Activated naive CD4-positive, alpha-beta T cell treated with anti-CD3 and anti-CD28 coated beads for 36 hours (primary cell): Measurements from ENCODE around the gene C19orf53. TPM values are rescaled to one million over a fixed set of nuclear protein-coding genes. Genes with fewer than 3 reads are reported as not detected.
"Not testable (repeated sequence)": the region's sequence is repeated elsewhere in the genome, so short reads cannot be mapped to it uniquely, and the experiment has no call there.

Experiments used
- CTCF ChIA-PET: fragments of 350-600 bp; sonication (Branson Sonifier 250); formaldehyde crosslinking; loops from one replicate; lab custom pipeline; 2021; ENCODE audit warnings: antibody characterized with exemption; lab: Charles Lee
- DNase-seq: peaks from one replicate; pipeline ENCODE4 v3.0.0-alpha.2; 2020
- H3K27ac Mint-ChIP-seq: one replicate; pipeline ENCODE4 v1.8.0; 2021; ENCODE audit warnings: mild to moderate bottlenecking, mixed read lengths
- H3K27me3 Mint-ChIP-seq: one replicate; pipeline ENCODE4 v1.8.0; 2021; ENCODE audit warnings: low read depth, mixed read lengths
- H3K36me3 Mint-ChIP-seq: one replicate; pipeline ENCODE4 v1.8.0; 2021; ENCODE audit warnings: low read depth, mixed read lengths
- H3K4me1 Mint-ChIP-seq: one replicate; pipeline ENCODE4 v1.8.0; 2021; ENCODE audit warnings: low read depth, mixed read lengths
- H3K4me3 Mint-ChIP-seq: one replicate; pipeline ENCODE4 v1.8.0; 2021; ENCODE audit warnings: mild to moderate bottlenecking, moderate library complexity, mixed read lengths
- H3K9me3 Mint-ChIP-seq: one replicate; pipeline ENCODE4 v1.8.0; 2021; ENCODE audit warnings: mixed read lengths
- intact Hi-C: fragments of 100-400 bp; cut with micrococcal nuclease; formaldehyde crosslinking; loops from one replicate; pipeline ENCODE4 v1.15.1; 2023
- total RNA-seq, 2 experiments: library from RNA; stranded (reverse); gene quantifications; one replicate each; pipeline ENCODE4 v1.2.3, GENCODE V29; 2021

The C19orf53 gene
- total RNA-seq, 2 experiments from 2014 or later = 116 to 132 TPM

DNA sequence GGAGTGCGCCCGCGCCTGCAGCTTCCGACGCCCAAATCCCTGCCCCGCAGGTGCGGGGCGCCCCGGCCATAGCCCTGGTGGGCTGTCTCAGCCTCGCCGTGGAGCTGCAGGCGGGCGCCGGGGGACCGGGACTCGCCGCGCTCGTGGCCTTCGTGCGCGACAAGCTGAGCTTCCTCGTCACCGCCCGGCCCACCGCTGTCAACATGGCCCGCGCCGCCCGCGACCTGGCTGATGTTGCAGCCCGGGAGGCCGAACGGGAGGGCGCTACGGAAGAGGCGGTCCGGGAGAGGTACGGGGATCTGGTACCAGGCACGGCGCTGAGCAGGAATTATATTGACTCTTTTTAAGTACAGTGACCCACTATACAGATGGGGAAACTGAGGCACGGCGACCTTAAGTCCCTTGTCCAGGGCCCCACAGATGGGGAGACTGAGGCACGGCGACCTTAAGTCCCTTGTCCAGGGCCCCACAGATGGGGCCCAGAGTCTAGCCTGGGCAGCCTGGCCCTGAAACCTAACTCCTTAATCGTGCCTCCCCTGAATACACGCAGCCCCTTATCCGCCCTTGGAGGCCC, 9.3 kb upstream of the C19orf53 start:
- intact Hi-C loops = no loop called here
- H3K27me3 Mint-ChIP-seq = no peaks in the 10 kb centered on the region
- H3K27ac Mint-ChIP-seq = no peak overlapping the region
- peak overlapping the region; percentile 79 for H3K4me3 Mint-ChIP-seq
- CTCF ChIA-PET = interaction anchor here (0.8 kb wide), 2 partner anchors 75 to 97 kb away, joined by 3 read pairs; no protein-coding TSS in a partner anchor
- H3K9me3 Mint-ChIP-seq = no peaks in the 10 kb centered on the region
- peak; percentile 47 for DNase-seq
- H3K4me1 Mint-ChIP-seq = peaks cover 9% of the 10 kb centered on the region
- H3K36me3 Mint-ChIP-seq = peaks cover 12% of the 10 kb centered on the region

DNA sequence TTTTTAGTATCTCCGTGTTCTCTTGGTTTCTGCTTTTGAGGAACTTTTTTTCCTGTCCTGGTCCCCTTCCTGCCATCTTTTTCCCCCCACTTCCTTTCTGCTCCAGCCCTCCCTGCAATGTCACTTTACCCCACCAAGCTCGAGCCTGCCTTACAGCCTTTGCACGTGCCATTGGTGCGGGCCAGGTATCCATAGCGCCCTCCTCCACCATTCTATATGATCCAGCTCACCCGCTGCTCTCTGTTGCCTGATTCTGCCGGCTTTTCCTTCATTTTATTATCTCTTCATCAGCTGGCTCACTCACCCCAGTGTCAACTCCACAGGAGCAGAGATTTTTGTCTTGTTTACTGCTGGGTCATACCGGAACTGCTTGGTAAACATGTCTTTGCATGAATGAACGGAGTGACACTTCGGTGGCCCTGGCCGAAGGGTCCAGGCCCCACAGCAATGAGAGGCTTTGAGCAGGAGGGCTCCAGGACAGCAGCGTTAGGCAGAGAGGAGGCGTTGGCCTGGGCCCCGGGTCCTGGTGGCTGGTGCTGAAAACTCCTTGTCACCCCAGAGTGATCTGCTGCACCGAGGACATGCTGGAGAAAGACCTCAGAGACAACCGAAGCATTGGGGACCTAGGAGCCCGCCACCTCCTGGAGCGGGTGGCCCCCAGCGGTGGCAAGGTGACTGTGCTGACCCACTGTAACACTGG, 8.7 kb upstream of the C19orf53 start:
- H3K27me3 Mint-ChIP-seq = no peaks in the 10 kb centered on the region
- peak overlapping the region; percentile 79 for H3K4me3 Mint-ChIP-seq
- no peak for DNase-seq
- intact Hi-C loops = no loop called here
- H3K27ac Mint-ChIP-seq = no peak overlapping the region
- H3K36me3 Mint-ChIP-seq = peaks cover 14% of the 10 kb centered on the region
- peaks cover 9% of the 10 kb centered on the region for H3K4me1 Mint-ChIP-seq
- H3K9me3 Mint-ChIP-seq = no peaks in the 10 kb centered on the region
- CTCF ChIA-PET = interaction anchor here (0.5 kb wide), 1 partner anchor 275 kb away, joined by 3 read pairs; no protein-coding TSS in a partner anchor

DNA sequence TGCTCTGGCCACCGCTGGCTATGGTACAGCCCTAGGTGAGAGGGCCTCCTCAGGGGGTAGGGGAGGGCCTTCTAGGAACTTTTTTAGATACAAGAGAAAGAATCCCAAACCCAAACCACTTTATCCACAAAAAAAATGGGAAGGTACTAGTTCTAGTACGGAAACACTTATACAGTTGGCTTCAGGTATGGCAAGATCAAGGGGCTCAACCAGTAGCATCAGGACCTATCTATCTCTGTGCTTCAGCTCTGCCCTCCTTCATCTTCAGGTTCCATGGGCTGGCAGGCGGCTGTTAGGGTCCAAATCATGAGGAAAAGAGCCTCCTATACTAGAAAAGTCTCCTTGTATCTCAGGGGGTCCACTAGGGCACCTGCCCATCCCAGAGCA, 8.2 kb upstream of the C19orf53 start:
- Mint-ChIP-seq H3K27me3 (no peaks in the 10 kb centered on the region), H3K4me1 (peaks cover 9% of the 10 kb centered on the region), H3K36me3 (peaks cover 14% of the 10 kb centered on the region), H3K4me3 (no peak overlapping the region), H3K27ac (no peak overlapping the region), H3K9me3 (no peaks in the 10 kb centered on the region)
- intact Hi-C loops = no loop called here
- DNase-seq = no peak
- CTCF ChIA-PET = interaction anchor here (0.5 kb wide), 1 partner anchor 275 kb away, joined by 3 read pairs; no protein-coding TSS in a partner anchor

DNA sequence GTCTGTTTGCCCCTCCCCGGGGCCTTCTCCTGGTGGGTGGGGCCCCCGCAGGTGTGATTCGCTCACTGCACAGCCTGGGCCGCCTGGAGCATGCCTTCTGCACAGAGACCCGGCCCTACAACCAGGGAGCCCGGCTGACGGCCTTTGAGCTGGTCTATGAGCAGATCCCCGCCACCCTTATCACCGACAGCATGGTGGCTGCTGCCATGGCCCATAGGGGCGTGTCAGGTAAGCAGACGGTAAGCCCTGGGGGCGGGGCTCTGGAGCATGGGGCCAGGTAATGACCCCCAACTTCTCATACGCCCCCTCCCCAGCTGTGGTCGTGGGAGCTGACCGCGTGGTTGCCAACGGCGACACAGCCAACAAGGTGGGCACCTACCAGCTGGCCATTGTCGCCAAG, 5.7 kb upstream of the C19orf53 start:
- H3K4me1 Mint-ChIP-seq = peaks cover 9% of the 10 kb centered on the region
- H3K27me3 Mint-ChIP-seq = no peaks in the 10 kb centered on the region
- intact Hi-C loops = no loop called here
- H3K27ac Mint-ChIP-seq = no peak overlapping the region
- CTCF ChIA-PET = no interaction called here
- DNase-seq = no peak
- no peaks in the 10 kb centered on the region for H3K9me3 Mint-ChIP-seq
- H3K36me3 Mint-ChIP-seq = peaks cover 9% of the 10 kb centered on the region
- H3K4me3 Mint-ChIP-seq = no peak overlapping the region

DNA sequence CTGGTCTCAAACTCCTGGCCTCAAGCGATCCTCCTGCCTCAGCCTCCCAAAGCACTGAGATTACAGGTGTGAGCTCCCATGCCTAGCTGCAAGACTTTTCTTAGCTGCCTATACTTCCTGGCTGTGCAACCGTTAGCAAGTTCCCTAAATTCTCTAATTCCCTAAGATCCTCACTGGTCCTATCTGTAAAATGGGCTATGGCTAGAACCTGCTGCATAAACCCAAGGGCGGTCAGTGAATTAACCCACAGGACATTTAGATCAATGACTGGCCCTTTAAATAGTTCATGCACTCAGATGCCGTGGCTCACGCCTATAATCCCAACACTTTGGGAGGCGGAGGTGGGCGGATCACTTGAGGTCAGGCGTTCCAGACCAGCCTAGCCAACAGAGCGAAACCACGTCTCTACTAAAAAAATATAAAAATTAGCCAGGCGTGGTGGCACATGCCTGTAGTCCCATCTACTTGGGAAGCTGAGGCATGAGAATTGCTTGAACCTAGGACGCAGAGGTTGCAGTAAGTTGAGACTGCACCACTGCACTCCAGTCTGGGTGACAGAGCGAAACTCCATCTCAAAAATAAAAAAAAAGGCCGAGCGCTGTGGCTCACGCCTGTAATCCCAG, 4.1 kb upstream of the C19orf53 start:
- DNase-seq = no peak
- H3K9me3 Mint-ChIP-seq = no peaks in the 10 kb centered on the region
- H3K4me1 Mint-ChIP-seq = peaks cover 11% of the 10 kb centered on the region
- CTCF ChIA-PET = interaction anchor here (0.6 kb wide), 2 partner anchors 140 to 808 kb away, joined by 3 to 7 read pairs; no protein-coding TSS in a partner anchor
- peaks cover 13% of the 10 kb centered on the region for H3K36me3 Mint-ChIP-seq
- H3K27me3 Mint-ChIP-seq = no peaks in the 10 kb centered on the region
- no peak overlapping the region for H3K27ac Mint-ChIP-seq
- no peak overlapping the region for H3K4me3 Mint-ChIP-seq
- intact Hi-C loops = no loop called here

DNA sequence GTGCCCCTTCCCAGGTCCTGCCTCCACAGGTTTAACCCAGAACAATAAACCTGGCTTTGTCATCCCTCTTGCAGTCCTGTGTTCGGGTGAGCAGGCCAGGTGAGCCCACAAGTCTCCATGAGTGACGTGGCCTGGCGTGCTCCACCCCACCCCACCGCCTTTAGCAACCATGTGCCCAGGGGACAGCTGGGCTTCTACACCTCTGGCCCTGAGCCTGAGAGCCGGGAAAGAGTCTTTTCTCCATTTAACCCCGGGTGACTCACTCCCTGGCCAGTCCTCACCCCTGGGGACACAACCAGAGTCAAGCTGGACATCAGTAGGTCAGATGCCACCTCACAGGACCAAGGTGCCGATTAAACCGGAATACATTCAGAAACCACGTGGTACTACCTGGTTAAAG, 4.1 kb downstream of the C19orf53 start:
- H3K27ac Mint-ChIP-seq = no peak overlapping the region
- no peak overlapping the region for H3K4me3 Mint-ChIP-seq
- peaks cover 39% of the 10 kb centered on the region for H3K4me1 Mint-ChIP-seq
- H3K27me3 Mint-ChIP-seq = no peaks in the 10 kb centered on the region
- H3K36me3 Mint-ChIP-seq = peaks cover 29% of the 10 kb centered on the region
- no peak for DNase-seq
- intact Hi-C loops = no loop called here
- CTCF ChIA-PET = interaction anchor here (1.9 kb wide), 1 partner anchor 84 kb away, joined by 16 read pairs; no protein-coding TSS in a partner anchor
- no peaks in the 10 kb centered on the region for H3K9me3 Mint-ChIP-seq

DNA sequence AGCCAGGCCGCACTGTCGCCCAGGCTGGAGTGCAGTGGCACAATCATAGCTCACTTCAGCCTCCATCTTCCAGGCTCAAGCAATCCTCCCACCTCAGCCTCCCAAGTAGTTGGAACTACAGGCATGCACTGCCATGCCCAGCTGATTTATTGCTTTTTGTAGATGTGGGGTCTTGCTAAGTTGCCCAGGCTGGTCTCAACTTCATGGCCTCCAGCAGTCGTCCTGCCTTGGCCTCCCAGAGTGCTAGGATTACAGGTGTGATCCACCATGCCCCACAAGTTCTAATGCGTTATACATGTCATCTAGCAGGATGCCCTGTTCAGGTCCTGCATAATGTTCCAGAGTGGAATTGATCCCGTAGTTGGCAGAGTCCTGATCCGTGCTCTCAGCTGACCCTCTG, 4.6 kb downstream of the C19orf53 start:
- peak overlapping the region; percentile 31 for H3K27ac Mint-ChIP-seq
- no peaks in the 10 kb centered on the region for H3K27me3 Mint-ChIP-seq
- no peaks in the 10 kb centered on the region for H3K9me3 Mint-ChIP-seq
- intact Hi-C loops = no loop called here
- peaks cover 43% of the 10 kb centered on the region for H3K4me1 Mint-ChIP-seq
- no peak overlapping the region for H3K4me3 Mint-ChIP-seq
- CTCF ChIA-PET = interaction anchor here (3.1 kb wide), 1 partner anchor 84 kb away, joined by 17 read pairs; no protein-coding TSS in a partner anchor
- no peak for DNase-seq
- H3K36me3 Mint-ChIP-seq = peaks cover 29% of the 10 kb centered on the region

DNA sequence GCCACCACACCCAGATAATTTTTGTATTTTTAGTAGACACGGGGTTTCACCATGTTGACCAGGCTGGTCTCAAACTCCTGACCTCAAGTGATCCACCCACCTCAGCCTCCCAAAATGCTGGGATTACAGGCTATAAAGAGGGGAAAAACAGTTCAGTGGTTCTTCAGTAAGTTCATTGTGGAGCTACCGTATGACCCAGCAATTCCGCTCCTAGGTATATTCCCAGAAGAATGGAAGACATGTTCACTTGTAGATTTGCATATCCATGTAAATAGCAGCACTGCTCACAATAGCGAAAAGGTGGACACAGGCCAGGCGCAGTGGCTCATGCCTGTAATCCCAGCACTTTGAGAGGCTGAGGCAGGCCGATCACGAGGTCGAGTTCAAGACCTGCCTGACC, 5.5 kb downstream of the C19orf53 start:
- peaks cover 24% of the 10 kb centered on the region for H3K36me3 Mint-ChIP-seq
- CTCF ChIA-PET = interaction anchor here (0.6 to 3.1 kb wide), 3 partner anchors 9 to 83 kb away, joined by 3 to 17 read pairs (median 4); no protein-coding TSS in a partner anchor
- intact Hi-C loops, DNase-seq, H3K27me3 Mint-ChIP-seq, H3K9me3 Mint-ChIP-seq, H3K27ac Mint-ChIP-seq, H3K4me3 Mint-ChIP-seq: not testable (repeated sequence)
- peaks cover 44% of the 10 kb centered on the region for H3K4me1 Mint-ChIP-seq

DNA sequence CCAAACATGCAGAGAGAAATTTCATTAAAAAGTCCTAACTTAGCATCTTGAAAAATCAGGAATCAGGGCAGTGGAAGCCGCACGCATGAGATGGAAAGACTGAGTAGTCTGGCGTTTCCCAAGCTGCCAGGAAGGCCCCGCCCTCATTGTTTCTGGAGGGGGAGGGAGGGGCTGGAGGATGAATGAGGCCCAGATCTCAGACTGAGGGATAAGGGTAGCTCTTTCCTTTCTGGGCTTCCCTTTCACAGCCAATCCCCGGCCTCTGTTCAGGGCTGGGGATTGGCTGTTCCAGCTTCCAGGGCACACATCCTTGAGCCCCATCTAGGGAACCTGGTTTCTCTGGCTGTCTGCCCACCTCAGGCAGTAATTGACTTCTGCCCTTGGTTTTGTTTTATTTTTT, 7.3 kb downstream of the C19orf53 start:
- H3K27me3 Mint-ChIP-seq = no peaks in the 10 kb centered on the region
- intact Hi-C loops = no loop called here
- peak overlapping the region; percentile 48 for H3K27ac Mint-ChIP-seq
- H3K4me1 Mint-ChIP-seq = peaks cover 40% of the 10 kb centered on the region
- no peak overlapping the region for H3K4me3 Mint-ChIP-seq
- CTCF ChIA-PET = interaction anchor here (0.6 to 3.1 kb wide), 2 partner anchors 81 to 653 kb away, joined by 7 to 17 read pairs; no protein-coding TSS in a partner anchor
- H3K9me3 Mint-ChIP-seq = no peaks in the 10 kb centered on the region
- peak; percentile 66 for DNase-seq
- H3K36me3 Mint-ChIP-seq = peaks cover 13% of the 10 kb centered on the region

DNA sequence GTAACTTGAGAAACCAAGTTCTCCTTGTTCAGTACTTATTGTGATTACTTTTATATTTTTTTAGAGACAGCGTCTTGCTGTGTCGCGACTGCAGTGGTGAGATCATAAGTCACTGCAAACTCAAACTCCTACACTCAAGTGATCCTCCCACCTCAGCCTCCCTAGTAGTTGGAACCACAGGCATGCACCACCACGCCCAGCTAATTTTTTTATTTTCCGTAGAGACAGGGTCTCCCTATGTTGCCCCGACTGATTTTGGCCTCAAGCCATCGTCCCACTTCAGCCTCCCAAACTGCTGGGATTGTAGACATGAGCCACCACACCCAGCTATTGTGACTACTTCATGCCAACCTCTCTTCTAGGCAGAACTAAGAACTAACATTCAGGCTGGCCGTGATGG, 8.3 kb downstream of the C19orf53 start:
- Mint-ChIP-seq H3K27ac (peak overlapping the region; percentile 8), H3K27me3 (no peaks in the 10 kb centered on the region), H3K4me1 (peaks cover 43% of the 10 kb centered on the region), H3K9me3 (no peaks in the 10 kb centered on the region), H3K4me3 (no peak overlapping the region), H3K36me3 (peaks cover 10% of the 10 kb centered on the region)
- CTCF ChIA-PET = interaction anchor here (7.1 kb wide), 1 partner anchor 80 kb away, joined by 124 read pairs; no protein-coding TSS in a partner anchor
- DNase-seq = no peak
- intact Hi-C loops = no loop called here

DNA sequence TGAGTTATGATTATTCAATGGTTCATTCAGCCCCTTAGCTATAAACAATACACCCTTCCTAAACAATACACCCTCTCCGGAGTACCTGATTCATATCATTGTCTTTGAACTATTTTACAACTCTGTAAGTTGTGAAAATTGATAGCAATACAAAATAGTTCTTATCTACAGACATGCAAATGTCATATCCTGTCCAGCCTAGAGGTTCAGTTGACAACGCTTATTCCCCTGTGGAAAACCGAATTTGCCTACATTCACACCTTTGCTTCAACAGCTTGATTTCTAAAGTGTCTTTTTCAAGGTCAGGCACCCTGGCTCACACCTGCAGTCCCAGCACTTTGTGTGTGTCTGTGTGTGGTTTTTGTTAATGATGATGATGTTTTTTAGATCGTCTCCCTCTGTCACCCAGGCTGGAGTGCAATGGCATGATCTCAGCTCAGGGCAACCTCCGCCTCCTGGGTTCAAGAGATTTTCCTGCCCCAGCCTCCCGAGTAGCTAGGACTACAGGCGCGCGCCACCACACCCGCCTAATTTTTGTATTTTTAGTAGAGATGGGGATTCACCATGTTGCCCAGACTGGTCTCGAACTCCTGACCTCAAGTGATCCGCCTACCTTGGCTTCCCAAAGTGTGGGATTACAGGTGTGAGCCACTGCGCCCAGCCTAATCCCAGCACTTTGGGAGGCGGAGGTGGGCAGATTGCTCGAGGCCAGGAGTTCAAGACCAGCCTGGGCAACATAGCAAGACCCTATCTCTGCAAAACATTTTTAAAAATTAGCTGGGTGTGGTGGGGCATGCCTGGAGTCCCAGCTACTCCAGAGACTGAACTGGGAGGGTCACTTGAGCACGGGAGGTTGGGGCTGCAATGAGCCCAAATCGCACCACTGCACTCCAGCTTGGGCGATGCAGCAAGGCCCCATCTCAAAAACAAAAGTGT, 9.6 kb downstream of the C19orf53 start:
- no peak overlapping the region for H3K4me3 Mint-ChIP-seq

More for the DNA sequence above, 9.6 kb downstream of the C19orf53 start:
- Mint-ChIP-seq H3K9me3 (no peaks in the 10 kb centered on the region), H3K27ac (peak overlapping the region; percentile 10), H3K4me1 (peaks cover 52% of the 10 kb centered on the region), H3K27me3 (no peaks in the 10 kb centered on the region), H3K36me3 (peaks cover 6% of the 10 kb centered on the region)
- intact Hi-C loops = no loop called here
- CTCF ChIA-PET = interaction anchor here (0.8 to 7.1 kb wide), 10 partner anchors 10 to 95 kb away, joined by 3 to 124 read pairs (median 4); partner anchors contain the start of gene C19orf53
- no peak for DNase-seq
